WTC11 (cell line): ENCODE data around the gene TANC1.

Experiments used
- SP1 ChIP-seq: sonication (generic); formaldehyde crosslinking; conservative IDR thresholded peaks from 2 replicates; pipeline ENCODE4 v1.8.1; 2022; ENCODE audit warnings: missing genetic modification reagents
- TF ChIP-seq, protein P1 (sequence below): fragments of 200-600 bp; IDR thresholded peaks from 2 replicates; pipeline ENCODE4 v1.8.0; 2022; ENCODE audit warnings: antibody characterized with exemption
- TF ChIP-seq, protein P2 (sequence below): sonication (generic); formaldehyde crosslinking; IDR thresholded peaks from 2 replicates; pipeline ENCODE4 v1.8.1; 2022; ENCODE audit warnings: low read depth, mild to moderate bottlenecking, moderate library complexity, missing genetic modification reagents, borderline replicate concordance
- TF ChIP-seq, protein P3 (sequence below): sonication (generic); formaldehyde crosslinking; conservative IDR thresholded peaks from 2 replicates; pipeline ENCODE4 v1.8.1; 2022; ENCODE audit warnings: mild to moderate bottlenecking, missing genetic modification reagents

DNA sequence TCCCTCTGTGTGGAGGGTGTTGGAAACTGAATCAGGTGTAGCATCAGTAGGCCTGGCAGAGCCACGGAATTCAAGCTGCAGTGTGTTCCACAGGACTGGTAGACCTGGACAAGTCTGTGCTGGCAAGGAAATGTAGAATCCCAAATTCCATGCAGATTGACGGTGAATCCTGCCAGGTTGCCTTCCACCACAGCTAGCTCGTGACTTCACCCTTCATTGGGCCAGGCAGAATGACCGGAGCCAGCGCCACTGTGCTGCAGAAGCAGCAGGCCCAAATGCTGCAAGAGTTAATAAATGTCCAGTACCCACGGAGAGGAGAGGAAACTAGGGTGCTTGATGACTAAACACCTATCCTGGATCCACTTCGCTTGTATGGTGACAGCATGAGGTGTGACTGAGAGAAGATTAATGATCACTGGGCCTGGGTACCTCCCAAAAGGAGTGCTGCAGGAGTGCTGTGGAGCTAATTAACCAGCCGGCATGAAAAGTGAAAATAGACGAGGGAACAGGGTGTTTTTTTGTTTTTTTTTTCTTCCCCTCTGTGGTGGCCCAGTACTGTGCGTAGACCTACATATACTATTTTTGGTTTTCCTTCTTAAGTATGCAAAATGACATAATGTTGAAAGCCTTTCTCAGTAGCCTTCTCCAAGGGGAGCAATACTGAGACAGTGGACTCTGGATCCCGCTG lies 122.2 kb downstream of the TANC1 start:
- TF ChIP-seq, protein P1, sequence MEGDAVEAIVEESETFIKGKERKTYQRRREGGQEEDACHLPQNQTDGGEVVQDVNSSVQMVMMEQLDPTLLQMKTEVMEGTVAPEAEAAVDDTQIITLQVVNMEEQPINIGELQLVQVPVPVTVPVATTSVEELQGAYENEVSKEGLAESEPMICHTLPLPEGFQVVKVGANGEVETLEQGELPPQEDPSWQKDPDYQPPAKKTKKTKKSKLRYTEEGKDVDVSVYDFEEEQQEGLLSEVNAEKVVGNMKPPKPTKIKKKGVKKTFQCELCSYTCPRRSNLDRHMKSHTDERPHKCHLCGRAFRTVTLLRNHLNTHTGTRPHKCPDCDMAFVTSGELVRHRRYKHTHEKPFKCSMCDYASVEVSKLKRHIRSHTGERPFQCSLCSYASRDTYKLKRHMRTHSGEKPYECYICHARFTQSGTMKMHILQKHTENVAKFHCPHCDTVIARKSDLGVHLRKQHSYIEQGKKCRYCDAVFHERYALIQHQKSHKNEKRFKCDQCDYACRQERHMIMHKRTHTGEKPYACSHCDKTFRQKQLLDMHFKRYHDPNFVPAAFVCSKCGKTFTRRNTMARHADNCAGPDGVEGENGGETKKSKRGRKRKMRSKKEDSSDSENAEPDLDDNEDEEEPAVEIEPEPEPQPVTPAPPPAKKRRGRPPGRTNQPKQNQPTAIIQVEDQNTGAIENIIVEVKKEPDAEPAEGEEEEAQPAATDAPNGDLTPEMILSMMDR: no peak
- TF ChIP-seq, protein P2, sequence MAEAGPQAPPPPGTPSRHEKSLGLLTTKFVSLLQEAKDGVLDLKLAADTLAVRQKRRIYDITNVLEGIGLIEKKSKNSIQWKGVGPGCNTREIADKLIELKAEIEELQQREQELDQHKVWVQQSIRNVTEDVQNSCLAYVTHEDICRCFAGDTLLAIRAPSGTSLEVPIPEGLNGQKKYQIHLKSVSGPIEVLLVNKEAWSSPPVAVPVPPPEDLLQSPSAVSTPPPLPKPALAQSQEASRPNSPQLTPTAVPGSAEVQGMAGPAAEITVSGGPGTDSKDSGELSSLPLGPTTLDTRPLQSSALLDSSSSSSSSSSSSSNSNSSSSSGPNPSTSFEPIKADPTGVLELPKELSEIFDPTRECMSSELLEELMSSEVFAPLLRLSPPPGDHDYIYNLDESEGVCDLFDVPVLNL: no peak
- TF ChIP-seq, protein P3, sequence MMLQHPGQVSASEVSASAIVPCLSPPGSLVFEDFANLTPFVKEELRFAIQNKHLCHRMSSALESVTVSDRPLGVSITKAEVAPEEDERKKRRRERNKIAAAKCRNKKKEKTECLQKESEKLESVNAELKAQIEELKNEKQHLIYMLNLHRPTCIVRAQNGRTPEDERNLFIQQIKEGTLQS (CRISPR knock-in tag): no peak
- no peak for TF ChIP-seq SP1 (CRISPR knock-in tag)
